Natural killer cell (primary cell): ENCODE measurements around the gene SLC16A9. TPM values are rescaled to one million over a fixed set of nuclear protein-coding genes. Genes with fewer than 3 reads are reported as not detected.

Source experiments
- ATAC-seq, 3 donors: fragments of 150-1000 bp in 2 of 3; fragments of 200-7000 bp in 1 of 3; cut with Tn5 transposase; 1 replicate in 1 of 3; 2 replicates in 2 of 3; pipeline ENCODE4 v1.10.0; 2021; ENCODE audit warnings: mild to moderate bottlenecking in 2 of 3, moderate library complexity in 2 of 3
- DNase-seq, 2 donors: peaks; one replicate each; pipeline versions ENCODE4 v3.0.0 to v3.0.0-alpha.2; 2013 to 2021; ENCODE audit warnings: mixed read lengths in 1 of 2
- H3K27ac ChIP-seq: one replicate; pipeline ENCODE4 v1.5.1; 2013; ENCODE audit warnings: mild to moderate bottlenecking, low read length
- H3K27me3 ChIP-seq: one replicate; pipeline ENCODE4 v1.6.1; 2013; ENCODE audit warnings: low read length; ENCODE audit not compliant: control insufficient read depth, insufficient read depth
- H3K36me3 ChIP-seq: one replicate; pipeline ENCODE4 v1.6.1; 2013; ENCODE audit warnings: low read length; ENCODE audit not compliant: control insufficient read depth, insufficient read depth
- H3K4me1 ChIP-seq: one replicate; pipeline ENCODE4 v1.6.1; 2013; ENCODE audit warnings: low read length; ENCODE audit not compliant: control insufficient read depth, insufficient read depth
- H3K4me3 ChIP-seq: one replicate; pipeline ENCODE4 v1.5.1; 2013; ENCODE audit warnings: low read length
- H3K9me3 ChIP-seq: one replicate; pipeline ENCODE4 v1.6.1; 2013; ENCODE audit warnings: low read length; ENCODE audit not compliant: control insufficient read depth, insufficient read depth
- H3K27ac Mint-ChIP-seq, 2 donors: one replicate each; pipeline ENCODE4 v1.8.0; 2022; ENCODE audit warnings: mild to moderate bottlenecking in 2 of 2, mixed read lengths in 2 of 2, moderate library complexity in 1 of 2
- H3K27me3 Mint-ChIP-seq, 2 donors: one replicate each; pipeline ENCODE4 v1.8.0; 2022; ENCODE audit warnings: low read depth in 2 of 2, mixed read lengths in 2 of 2
- H3K36me3 Mint-ChIP-seq: one replicate; pipeline ENCODE4 v1.8.0; 2022; ENCODE audit warnings: mixed read lengths
- H3K4me1 Mint-ChIP-seq, 2 donors: one replicate each; pipeline ENCODE4 v1.8.0; 2022; ENCODE audit warnings: mixed read lengths in 2 of 2
- H3K4me3 Mint-ChIP-seq: one replicate; pipeline ENCODE4 v1.8.0; 2022; ENCODE audit warnings: mild to moderate bottlenecking, moderate library complexity, mixed read lengths
- H3K9me3 Mint-ChIP-seq, 2 donors: one replicate each; pipeline ENCODE4 v1.8.0; 2022; ENCODE audit warnings: mixed read lengths in 2 of 2
- WGBS: methylation state at CpG from one replicate; pipeline ENCODE4 v1.1.7; 2013; ENCODE audit warnings: missing lambda C conversion rate; ENCODE audit not compliant: insufficient coverage; 5-methylcytosine and 5-hydroxymethylcytosine counted together
- intact Hi-C: fragments of 100-400 bp; cut with micrococcal nuclease; formaldehyde crosslinking; loops from one replicate; pipeline ENCODE4 v1.14.2; 2022
- total RNA-seq, 4 donors: library from RNA; stranded (reverse); fragments of 120-200 nt in 1 of 4; gene quantifications; one replicate each; pipeline versions ENCODE4 v1.2.3 to v1.2.4, GENCODE V29; 2013 to 2022
- TF ChIP-seq, protein P1 (sequence below): fragments of 200-600 bp; IDR thresholded peaks from one replicate; pipeline ENCODE4 v1.8.0; 2022; ENCODE audit warnings: antibody characterized with exemption

SLC16A9 gene
- total RNA-seq, 3 donors from 2014 or later (not counting 1 experiment from before 2014, with no cell fraction given), result not detected

DNA sequence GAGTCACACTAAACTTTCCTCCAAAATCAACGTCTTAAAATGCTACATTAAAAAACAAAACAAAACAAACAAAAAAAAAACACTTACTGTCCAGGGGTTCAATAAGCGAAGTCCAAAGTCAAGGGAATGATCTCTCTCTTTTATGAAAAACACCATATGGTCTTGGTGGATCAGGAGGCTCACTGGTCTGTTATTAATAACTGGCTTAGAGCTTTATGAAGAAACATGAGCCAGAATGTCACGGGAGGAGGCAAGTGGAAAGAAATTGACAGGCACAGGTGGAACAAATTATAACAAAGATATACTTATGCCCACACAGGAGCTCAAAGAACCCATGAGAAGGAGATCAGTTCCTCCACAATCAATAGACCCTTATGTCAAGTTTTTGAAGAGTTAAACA lies 43.6 kb upstream of the SLC16A9 start, which contains the start of gene MRLN:
Gene MRLN (minus strand): TSS at position 189 of the 400 bp plus-strand sequence.
- Mint-ChIP-seq H3K4me1 (no peaks in the 10 kb centered on the region), H3K36me3 (no peaks in the 10 kb centered on the region), H3K9me3 (no peaks in the 10 kb centered on the region), H3K4me3 (no peak within 1 kb of the TSS), H3K27me3 (peaks cover 0 to 5% of the 10 kb centered on the region in 2 donors), H3K27ac (no peak within 1 kb of the TSS)
- no peak within 1 kb of the TSS for H3K27ac ChIP-seq
- DNase-seq (no peak), ATAC-seq (no peak)
- H3K9me3 ChIP-seq, result no peaks in the 10 kb centered on the region
- no peaks in the 10 kb centered on the region for H3K36me3 ChIP-seq
- H3K4me1 ChIP-seq, result no peaks in the 10 kb centered on the region
- H3K4me3 ChIP-seq, result no peak within 1 kb of the TSS
- WGBS, result 74% methylated on average over 3 of the region's 3 CpGs
- TF ChIP-seq, protein P1, sequence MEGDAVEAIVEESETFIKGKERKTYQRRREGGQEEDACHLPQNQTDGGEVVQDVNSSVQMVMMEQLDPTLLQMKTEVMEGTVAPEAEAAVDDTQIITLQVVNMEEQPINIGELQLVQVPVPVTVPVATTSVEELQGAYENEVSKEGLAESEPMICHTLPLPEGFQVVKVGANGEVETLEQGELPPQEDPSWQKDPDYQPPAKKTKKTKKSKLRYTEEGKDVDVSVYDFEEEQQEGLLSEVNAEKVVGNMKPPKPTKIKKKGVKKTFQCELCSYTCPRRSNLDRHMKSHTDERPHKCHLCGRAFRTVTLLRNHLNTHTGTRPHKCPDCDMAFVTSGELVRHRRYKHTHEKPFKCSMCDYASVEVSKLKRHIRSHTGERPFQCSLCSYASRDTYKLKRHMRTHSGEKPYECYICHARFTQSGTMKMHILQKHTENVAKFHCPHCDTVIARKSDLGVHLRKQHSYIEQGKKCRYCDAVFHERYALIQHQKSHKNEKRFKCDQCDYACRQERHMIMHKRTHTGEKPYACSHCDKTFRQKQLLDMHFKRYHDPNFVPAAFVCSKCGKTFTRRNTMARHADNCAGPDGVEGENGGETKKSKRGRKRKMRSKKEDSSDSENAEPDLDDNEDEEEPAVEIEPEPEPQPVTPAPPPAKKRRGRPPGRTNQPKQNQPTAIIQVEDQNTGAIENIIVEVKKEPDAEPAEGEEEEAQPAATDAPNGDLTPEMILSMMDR, result no peak
- intact Hi-C loops, result no loop called here
- no peaks in the 10 kb centered on the region for H3K27me3 ChIP-seq

DNA sequence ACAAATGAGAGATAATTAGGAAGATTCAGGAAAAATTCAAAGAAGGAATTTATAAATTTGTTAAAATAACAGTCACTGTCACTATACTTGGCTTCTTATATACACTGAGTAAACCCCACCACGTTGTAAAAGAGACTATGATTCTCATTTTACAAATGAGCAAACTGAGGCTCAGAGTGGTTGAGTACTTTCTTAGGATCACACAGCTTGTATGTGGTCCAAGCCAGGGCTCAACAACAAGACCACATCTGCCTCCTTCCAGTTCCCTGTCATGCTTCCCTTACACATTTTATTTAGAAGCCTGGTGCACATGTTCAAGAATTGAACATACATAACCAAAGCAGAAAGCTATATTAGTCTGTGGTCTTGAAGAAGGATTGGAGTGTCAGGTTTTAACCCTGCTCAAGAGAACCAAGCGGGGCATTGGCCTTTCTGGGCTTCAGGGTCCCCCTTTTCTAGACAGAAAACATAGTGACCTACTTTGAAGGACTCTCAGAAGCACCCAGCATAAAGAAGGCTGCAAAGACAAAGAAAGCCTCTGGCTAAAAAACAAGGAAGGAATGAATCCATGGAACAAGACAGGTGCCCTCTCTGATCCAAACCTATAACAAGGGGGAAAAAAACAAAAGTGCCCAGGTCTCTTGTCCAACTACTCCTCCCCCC lies 42.8 kb upstream of the SLC16A9 start:
- Mint-ChIP-seq H3K4me3 (no peak overlapping the region), H3K36me3 (no peaks in the 10 kb centered on the region), H3K4me1 (no peaks in the 10 kb centered on the region), H3K27ac (no peak overlapping the region), H3K27me3 (peaks cover 0 to 5% of the 10 kb centered on the region in 2 donors), H3K9me3 (no peaks in the 10 kb centered on the region)
- Histone ChIP-seq H3K4me1 (no peaks in the 10 kb centered on the region), H3K4me3 (no peak overlapping the region), H3K9me3 (no peaks in the 10 kb centered on the region), H3K27ac (no peak overlapping the region), H3K36me3 (no peaks in the 10 kb centered on the region), H3K27me3 (no peaks in the 10 kb centered on the region)
- DNase-seq (no peak), ATAC-seq (no peak)
- TF ChIP-seq, protein P1, result no peak
- intact Hi-C loops, result no loop called here
- 65% methylated on average over 2 of the region's 2 CpGs for WGBS

DNA sequence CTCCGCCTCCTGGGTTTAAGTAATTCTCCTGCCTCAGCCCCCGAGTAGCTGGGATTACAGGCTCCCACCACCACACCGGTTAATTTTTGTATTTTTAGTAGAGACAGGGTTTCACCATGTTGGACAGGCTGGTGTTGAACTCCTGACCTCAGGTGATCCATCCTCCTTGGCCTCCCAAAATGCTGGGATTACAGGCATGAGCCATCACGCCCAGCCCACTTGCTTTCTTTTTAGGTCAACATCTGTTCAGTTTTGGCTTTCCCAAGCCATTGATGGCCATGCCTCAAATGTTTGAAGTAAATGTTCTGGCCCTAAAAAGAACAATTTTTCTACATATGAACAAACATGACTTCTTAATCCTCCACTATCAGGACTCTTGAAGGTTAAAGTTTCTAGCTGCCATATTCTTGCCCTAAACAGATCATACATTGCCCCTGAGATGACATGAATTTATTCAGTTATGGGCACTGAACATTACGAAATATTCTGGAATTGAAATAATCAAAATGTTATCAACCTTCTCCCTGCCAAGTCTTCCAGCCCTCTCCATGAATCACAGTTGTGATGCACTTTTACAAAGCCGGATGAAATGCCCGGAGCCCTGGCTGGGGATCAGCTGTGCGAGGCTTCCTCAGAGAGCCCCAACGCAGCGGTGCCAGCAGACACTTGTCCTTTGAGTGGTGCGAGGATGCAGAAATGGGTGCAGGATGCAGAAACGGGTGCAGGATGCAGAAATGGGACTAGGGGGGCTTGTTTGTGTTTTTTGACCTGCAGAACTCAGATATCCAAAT lies 40.7 kb upstream of the SLC16A9 start:
- H3K36me3 ChIP-seq, result no peaks in the 10 kb centered on the region
- no peak overlapping the region for H3K27ac Mint-ChIP-seq
- no peaks in the 10 kb centered on the region for H3K27me3 ChIP-seq
- no peak for ATAC-seq
- no peak overlapping the region for H3K4me3 ChIP-seq
- H3K4me1 ChIP-seq, result no peaks in the 10 kb centered on the region
- no peaks in the 10 kb centered on the region for H3K36me3 Mint-ChIP-seq
- WGBS, result 89% methylated on average over 12 of the region's 12 CpGs
- TF ChIP-seq, protein P1, result no peak
- DNase-seq, result no peak
- no peaks in the 10 kb centered on the region for H3K9me3 Mint-ChIP-seq
- intact Hi-C loops, result no loop called here
- peaks cover 0 to 5% of the 10 kb centered on the region in 2 donors for H3K27me3 Mint-ChIP-seq
- H3K27ac ChIP-seq, result no peak overlapping the region
- H3K9me3 ChIP-seq, result no peaks in the 10 kb centered on the region
- no peak overlapping the region for H3K4me3 Mint-ChIP-seq
- no peaks in the 10 kb centered on the region for H3K4me1 Mint-ChIP-seq
